Ishikawa (cell line): ENCODE data around the gene MKLN1.

Source experiments
- CEBPB ChIP-seq: IDR thresholded peaks from 2 replicates; pipeline ENCODE4 v1.6.1; 2012
- CREB1 ChIP-seq: IDR thresholded peaks from 2 replicates; pipeline ENCODE4 v1.6.1; 2012; ENCODE audit warnings: low read depth
- EGR1 ChIP-seq: IDR thresholded peaks from 2 replicates; pipeline ENCODE4 v1.6.1; 2012
- EP300 ChIP-seq: IDR thresholded peaks from 2 replicates; pipeline ENCODE4 v1.6.1; 2012; ENCODE audit warnings: borderline replicate concordance
- FOXM1 ChIP-seq: IDR thresholded peaks from 2 replicates; pipeline ENCODE4 v1.6.1; 2012; ENCODE audit warnings: low read depth, borderline replicate concordance
- NFIC ChIP-seq: IDR thresholded peaks from 2 replicates; pipeline ENCODE4 v1.6.1; 2012
- RAD21 ChIP-seq: IDR thresholded peaks from 2 replicates; pipeline ENCODE4 v1.6.1; 2012; ENCODE audit warnings: low read depth
- TAF1 ChIP-seq: IDR thresholded peaks from 2 replicates; pipeline ENCODE4 v1.6.1; 2012; ENCODE audit warnings: low read depth, mild to moderate bottlenecking
- TCF12 ChIP-seq: IDR thresholded peaks from 2 replicates; pipeline ENCODE4 v1.6.1; 2012; ENCODE audit warnings: low read depth
- TEAD4 ChIP-seq: IDR thresholded peaks from 2 replicates; pipeline ENCODE4 v1.6.1; 2012
- USF1 ChIP-seq: IDR thresholded peaks from 2 replicates; pipeline ENCODE4 v1.6.1; 2012
- YY1 ChIP-seq: IDR thresholded peaks from 2 replicates; pipeline ENCODE4 v1.6.1; 2012; ENCODE audit warnings: low read depth
- ZBTB7A ChIP-seq: IDR thresholded peaks from 2 replicates; pipeline ENCODE4 v1.6.1; 2012; ENCODE audit warnings: low read depth
- TF ChIP-seq, protein P1 (sequence below): IDR thresholded peaks from 2 replicates; pipeline ENCODE4 v1.6.1; 2012
- TF ChIP-seq, protein P2 (sequence below): IDR thresholded peaks from 2 replicates; pipeline ENCODE4 v1.6.1; 2012; ENCODE audit warnings: low read depth, mild to moderate bottlenecking

Gene MKLN1

GRCh38 chr7:131489196-131489595, 161.5 kb downstream of the MKLN1 start:
- TF ChIP-seq TAF1: no peak
- no peak for TF ChIP-seq USF1
- no peak for TF ChIP-seq NFIC
- no peak for TF ChIP-seq TEAD4
- TF ChIP-seq, protein P1, sequence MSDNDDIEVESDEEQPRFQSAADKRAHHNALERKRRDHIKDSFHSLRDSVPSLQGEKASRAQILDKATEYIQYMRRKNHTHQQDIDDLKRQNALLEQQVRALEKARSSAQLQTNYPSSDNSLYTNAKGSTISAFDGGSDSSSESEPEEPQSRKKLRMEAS: no peak
- TF ChIP-seq TCF12: no peak
- no peak for TF ChIP-seq ZBTB7A
- TF ChIP-seq FOXM1: no peak
- TF ChIP-seq, protein P2, sequence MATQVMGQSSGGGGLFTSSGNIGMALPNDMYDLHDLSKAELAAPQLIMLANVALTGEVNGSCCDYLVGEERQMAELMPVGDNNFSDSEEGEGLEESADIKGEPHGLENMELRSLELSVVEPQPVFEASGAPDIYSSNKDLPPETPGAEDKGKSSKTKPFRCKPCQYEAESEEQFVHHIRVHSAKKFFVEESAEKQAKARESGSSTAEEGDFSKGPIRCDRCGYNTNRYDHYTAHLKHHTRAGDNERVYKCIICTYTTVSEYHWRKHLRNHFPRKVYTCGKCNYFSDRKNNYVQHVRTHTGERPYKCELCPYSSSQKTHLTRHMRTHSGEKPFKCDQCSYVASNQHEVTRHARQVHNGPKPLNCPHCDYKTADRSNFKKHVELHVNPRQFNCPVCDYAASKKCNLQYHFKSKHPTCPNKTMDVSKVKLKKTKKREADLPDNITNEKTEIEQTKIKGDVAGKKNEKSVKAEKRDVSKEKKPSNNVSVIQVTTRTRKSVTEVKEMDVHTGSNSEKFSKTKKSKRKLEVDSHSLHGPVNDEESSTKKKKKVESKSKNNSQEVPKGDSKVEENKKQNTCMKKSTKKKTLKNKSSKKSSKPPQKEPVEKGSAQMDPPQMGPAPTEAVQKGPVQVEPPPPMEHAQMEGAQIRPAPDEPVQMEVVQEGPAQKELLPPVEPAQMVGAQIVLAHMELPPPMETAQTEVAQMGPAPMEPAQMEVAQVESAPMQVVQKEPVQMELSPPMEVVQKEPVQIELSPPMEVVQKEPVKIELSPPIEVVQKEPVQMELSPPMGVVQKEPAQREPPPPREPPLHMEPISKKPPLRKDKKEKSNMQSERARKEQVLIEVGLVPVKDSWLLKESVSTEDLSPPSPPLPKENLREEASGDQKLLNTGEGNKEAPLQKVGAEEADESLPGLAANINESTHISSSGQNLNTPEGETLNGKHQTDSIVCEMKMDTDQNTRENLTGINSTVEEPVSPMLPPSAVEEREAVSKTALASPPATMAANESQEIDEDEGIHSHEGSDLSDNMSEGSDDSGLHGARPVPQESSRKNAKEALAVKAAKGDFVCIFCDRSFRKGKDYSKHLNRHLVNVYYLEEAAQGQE: no peak
- no peak for TF ChIP-seq EGR1
- TF ChIP-seq EP300: no peak
- TF ChIP-seq YY1: no peak
- no peak for TF ChIP-seq CREB1

- no peak for TF ChIP-seq USF1
- TF ChIP-seq RAD21: no peak
- no peak for TF ChIP-seq TAF1
- no peak for TF ChIP-seq FOXM1
- no peak for TF ChIP-seq CEBPB
- no peak for TF ChIP-seq YY1
- TF ChIP-seq, protein P1: no peak
These were observed 162.2 kb downstream of the MKLN1 start for GRCh38 chr7:131489881-131490280.

GRCh38 chr7:131493081-131493480, 165.4 kb downstream of the MKLN1 start:
- TF ChIP-seq EGR1 (no peak), YY1 (no peak), CEBPB (no peak), EP300 (no peak), TEAD4 (no peak), TCF12 (no peak), FOXM1 (no peak), RAD21 (no peak), CREB1 (no peak), ZBTB7A (no peak), TAF1 (no peak), USF1 (no peak), NFIC (no peak)
- TF ChIP-seq, protein P1: no peak
- TF ChIP-seq, protein P2: no peak

- TF ChIP-seq CEBPB (no peak), EGR1 (no peak), FOXM1 (no peak), TEAD4 (no peak), NFIC (no peak)
These were observed 165.9 kb downstream of the MKLN1 start for GRCh38 chr7:131493581-131493980.

GRCh38 chr7:131494182-131494581, 166.5 kb downstream of the MKLN1 start:
- TF ChIP-seq, protein P1: no peak
- TF ChIP-seq, protein P2: no peak
- TF ChIP-seq NFIC (no peak), FOXM1 (no peak), TAF1 (no peak)
